SK-N-SH (cell line): ENCODE measurements around the gene HLA-DMA. TPM values are rescaled to one million over a fixed set of nuclear protein-coding genes. Genes with fewer than 3 reads are reported as not detected.

Experiments used
- CTCF ChIA-PET: fragments of 300-600, 350-600 bp; formaldehyde crosslinking; extraction: SDS; loops from one replicate; lab custom pipeline; 2021; lab: Yijun Ruan, JAX
- POLR2A ChIA-PET: fragments of 350-600 bp; sonication (Branson Sonifier 250); formaldehyde crosslinking; extraction: SDS; loops from one replicate; lab custom pipeline; 2020; ENCODE audit warnings: antibody characterized with exemption, inconsistent platforms; lab: Yijun Ruan, JAX
- DNase-seq: peaks from one replicate; pipeline ENCODE4 v3.0.0; 2012
- H2AFZ ChIP-seq: fragments of 200-600 bp; sonication (generic); 2 replicates; pipeline ENCODE4 v1.8.1; 2016; ENCODE audit warnings: antibody characterized with exemption, mild to moderate bottlenecking, low read depth
- H3F3A ChIP-seq: fragments of 200-600 bp; sonication (generic); replicated peaks from 2 replicates; pipeline ENCODE3; 2016; ENCODE audit warnings: antibody characterized with exemption, mild to moderate bottlenecking; ENCODE audit not compliant: insufficient read depth
- H3K27ac ChIP-seq, 2 experiments: fragments of 200-500 bp in 1 of 2; fragments of 200-600 bp in 1 of 2; sonication (Bioruptor generic) in 1 of 2; sonication (generic), shearing (Covaris generic) in 1 of 2; 2 replicates each; pipeline versions ENCODE4 v1.5.1 to v1.6.1; 2014 to 2016; ENCODE audit warnings: low read depth in 2 of 2, inconsistent platforms in 1 of 2, low read length in 1 of 2, mild to moderate bottlenecking in 1 of 2, mixed read lengths in 1 of 2
- H3K27me3 ChIP-seq: fragments of 200-600 bp; sonication (generic), shearing (Covaris generic); 2 replicates; pipeline ENCODE4 v1.6.1; 2016; ENCODE audit warnings: mixed run types; ENCODE audit not compliant: insufficient read depth
- H3K36me3 ChIP-seq, 2 experiments: fragments of 200-500 bp in 1 of 2; fragments of 200-600 bp in 1 of 2; sonication (Bioruptor generic) in 1 of 2; sonication (generic) in 1 of 2; replicated peaks in 1 of 2; 2 replicates each; pipeline versions ENCODE3 to v1.5.1; 2014 to 2016; ENCODE audit warnings: low read length in 1 of 2, mild to moderate bottlenecking in 1 of 2; ENCODE audit not compliant: insufficient read depth in 2 of 2, control insufficient read depth in 1 of 2
- H3K4me1 ChIP-seq, 2 experiments: fragments of 200-500 bp in 1 of 2; fragments of 200-600 bp in 1 of 2; sonication (Bioruptor generic) in 1 of 2; sonication (generic), shearing (Covaris generic) in 1 of 2; 2 replicates each; pipeline versions ENCODE4 v1.5.1 to v1.6.1; 2014 to 2016; ENCODE audit warnings: low read depth in 1 of 2, low read length in 1 of 2, mixed run types in 1 of 2; ENCODE audit not compliant: insufficient read depth in 2 of 2, control insufficient read depth in 1 of 2
- H3K4me2 ChIP-seq: fragments of 200-600 bp; sonication (generic), shearing (Covaris generic); 2 replicates; pipeline ENCODE4 v1.6.1; 2017; ENCODE audit warnings: mixed run types
- H3K4me3 ChIP-seq, 2 experiments: fragments of 200-500 bp in 1 of 2; fragments of 200-600 bp in 1 of 2; sonication (Bioruptor generic) in 1 of 2; sonication (generic), shearing (Covaris generic) in 1 of 2; 2 replicates each; pipeline versions ENCODE4 v1.5.1 to v1.8.1; 2014 to 2016; ENCODE audit warnings: low read depth in 2 of 2, inconsistent platforms in 1 of 2, low read length in 1 of 2, mild to moderate bottlenecking in 1 of 2, mixed read lengths in 1 of 2, moderate library complexity in 1 of 2
- H3K79me2 ChIP-seq: fragments of 200-600 bp; sonication (generic); 2 replicates; pipeline ENCODE4 v1.8.1; 2017; ENCODE audit warnings: mild to moderate bottlenecking; ENCODE audit not compliant: insufficient read depth
- H3K9ac ChIP-seq: fragments of 200-600 bp; sonication (generic); 2 replicates; pipeline ENCODE4 v1.6.1; 2017; ENCODE audit warnings: mixed run types
- H3K9me2 ChIP-seq: fragments of 200-600 bp; sonication (generic); 2 replicates; pipeline ENCODE4 v1.6.1; 2017; ENCODE audit warnings: mixed run types
- H3K9me3 ChIP-seq: fragments of 200-600 bp; sonication (generic); 2 replicates; pipeline ENCODE4 v1.6.1; 2017; ENCODE audit warnings: mixed run types, mild to moderate bottlenecking, moderate library complexity
- H4K20me1 ChIP-seq: fragments of 200-600 bp; sonication (generic); 2 replicates; pipeline ENCODE4 v1.6.1; 2017; ENCODE audit warnings: mild to moderate bottlenecking, mixed run types; ENCODE audit not compliant: insufficient read depth
- CTCF ChIP-seq: fragments of 200-600 bp; sonication (generic); IDR thresholded peaks from 2 replicates; pipeline ENCODE4 v1.6.1; 2017; ENCODE audit warnings: antibody characterized with exemption, mild to moderate bottlenecking, moderate library complexity
- MXI1 ChIP-seq: IDR thresholded peaks from 2 replicates; pipeline ENCODE4 v1.6.1; 2012; ENCODE audit warnings: mild to moderate bottlenecking, low read depth, low read length, improper control_type of control experiment
- NRF1 ChIP-seq: IDR thresholded peaks from 2 replicates; pipeline ENCODE4 v1.6.1; 2012; ENCODE audit warnings: low read depth, mild to moderate bottlenecking, low read length
- POLR2AphosphoS5 ChIP-seq: IDR thresholded peaks from 2 replicates; pipeline ENCODE4 v1.6.1; 2012; ENCODE audit warnings: low read depth, low read length
- RAD21 ChIP-seq: IDR thresholded peaks from 2 replicates; pipeline ENCODE4 v1.6.1; 2012; ENCODE audit warnings: mild to moderate bottlenecking, low read length
- RCOR1 ChIP-seq: fragments of 150-350 bp; IDR thresholded peaks from 2 replicates; pipeline ENCODE4 v1.6.1; 2017; ENCODE audit warnings: antibody characterized with exemption, low read length
- RFX5 ChIP-seq: IDR thresholded peaks from 2 replicates; pipeline ENCODE4 v1.6.1; 2012; ENCODE audit warnings: mild to moderate bottlenecking, improper control_type of control experiment, low read length
- SMC3 ChIP-seq: IDR thresholded peaks from 2 replicates; pipeline ENCODE4 v1.6.1; 2012; ENCODE audit warnings: low read depth, low read length, improper control_type of control experiment
- TCF12 ChIP-seq: IDR thresholded peaks from 2 replicates; pipeline ENCODE4 v1.4.0; 2012
- TEAD4 ChIP-seq: IDR thresholded peaks from 2 replicates; pipeline ENCODE4 v1.4.0; 2012; ENCODE audit warnings: mild to moderate bottlenecking, borderline replicate concordance; ENCODE audit not compliant: insufficient read depth
- YY1 ChIP-seq: IDR thresholded peaks from 2 replicates; pipeline ENCODE4 v1.4.0; 2012; ENCODE audit warnings: low read depth, mild to moderate bottlenecking
- ZBTB33 ChIP-seq: IDR thresholded peaks from 2 replicates; pipeline ENCODE4 v1.4.0; 2012; ENCODE audit warnings: low read depth, borderline replicate concordance
- WGBS: methylation state at CpG from one replicate; pipeline ENCODE4 v1.1.6; 2017; ENCODE audit warnings: low lambda C conversion rate; 5-methylcytosine and 5-hydroxymethylcytosine counted together
- polyA plus RNA-seq, 3 experiments: library from polyadenylated mRNA; depleted of rRNA; stranded (reverse); fragments of >200 nt; gene quantifications; 2 replicates each; pipeline ENCODE4 v1.2.3, GENCODE V29; 2012
- TF ChIP-seq, protein P1 (sequence below): IDR thresholded peaks from 2 replicates; pipeline ENCODE4 v1.6.1; 2012; ENCODE audit warnings: mild to moderate bottlenecking, low read depth, low read length, moderate library complexity
- TF ChIP-seq, protein P2 (sequence below): fragments of 150-350 bp; IDR thresholded peaks from 2 replicates; pipeline ENCODE4 v1.6.1; 2017; ENCODE audit warnings: antibody characterized with exemption, low read length, low read depth, borderline replicate concordance

The HLA-DMA gene
- polyA plus RNA-seq, 1 of the 3 experiments (the other 2 are of a cell fraction), result 1.2 TPM

GRCh38 chr6:32933661-32934085 lies 19.2 kb downstream of the HLA-DMA start:
- no peak overlapping the region for H3K27ac ChIP-seq
- H3K4me1 ChIP-seq, result no peaks in the 10 kb centered on the region
- H2AFZ ChIP-seq, result no peak overlapping the region
- H3K4me2 ChIP-seq, result no peak overlapping the region
- H3K9me2 ChIP-seq, result no peaks in the 10 kb centered on the region
- peak; percentile 66 for DNase-seq
- peaks cover 34% of the 10 kb centered on the region; the same call in 1 of the 2 replicates for H3K27me3 ChIP-seq
- 0% methylated on average over 3 of the region's 3 CpGs for WGBS
- ChIA-PET POLR2A (interaction anchor here (1.1 to 1.7 kb wide), 3 partner anchors 38 to 241 kb away, joined by 3 to 9 read pairs (median 7); no protein-coding TSS in a partner anchor), CTCF (interaction anchor here (0.6 to 15.2 kb wide), 40 partner anchors 8 to 316 kb away, joined by 3 to 391 read pairs (median 6); partner anchors contain the start of genes BRD2, HLA-DMA, HLA-DMB and TAP2)
- H3K79me2 ChIP-seq, result no peaks in the 10 kb centered on the region
- TF ChIP-seq, protein P1, sequence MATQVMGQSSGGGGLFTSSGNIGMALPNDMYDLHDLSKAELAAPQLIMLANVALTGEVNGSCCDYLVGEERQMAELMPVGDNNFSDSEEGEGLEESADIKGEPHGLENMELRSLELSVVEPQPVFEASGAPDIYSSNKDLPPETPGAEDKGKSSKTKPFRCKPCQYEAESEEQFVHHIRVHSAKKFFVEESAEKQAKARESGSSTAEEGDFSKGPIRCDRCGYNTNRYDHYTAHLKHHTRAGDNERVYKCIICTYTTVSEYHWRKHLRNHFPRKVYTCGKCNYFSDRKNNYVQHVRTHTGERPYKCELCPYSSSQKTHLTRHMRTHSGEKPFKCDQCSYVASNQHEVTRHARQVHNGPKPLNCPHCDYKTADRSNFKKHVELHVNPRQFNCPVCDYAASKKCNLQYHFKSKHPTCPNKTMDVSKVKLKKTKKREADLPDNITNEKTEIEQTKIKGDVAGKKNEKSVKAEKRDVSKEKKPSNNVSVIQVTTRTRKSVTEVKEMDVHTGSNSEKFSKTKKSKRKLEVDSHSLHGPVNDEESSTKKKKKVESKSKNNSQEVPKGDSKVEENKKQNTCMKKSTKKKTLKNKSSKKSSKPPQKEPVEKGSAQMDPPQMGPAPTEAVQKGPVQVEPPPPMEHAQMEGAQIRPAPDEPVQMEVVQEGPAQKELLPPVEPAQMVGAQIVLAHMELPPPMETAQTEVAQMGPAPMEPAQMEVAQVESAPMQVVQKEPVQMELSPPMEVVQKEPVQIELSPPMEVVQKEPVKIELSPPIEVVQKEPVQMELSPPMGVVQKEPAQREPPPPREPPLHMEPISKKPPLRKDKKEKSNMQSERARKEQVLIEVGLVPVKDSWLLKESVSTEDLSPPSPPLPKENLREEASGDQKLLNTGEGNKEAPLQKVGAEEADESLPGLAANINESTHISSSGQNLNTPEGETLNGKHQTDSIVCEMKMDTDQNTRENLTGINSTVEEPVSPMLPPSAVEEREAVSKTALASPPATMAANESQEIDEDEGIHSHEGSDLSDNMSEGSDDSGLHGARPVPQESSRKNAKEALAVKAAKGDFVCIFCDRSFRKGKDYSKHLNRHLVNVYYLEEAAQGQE, result no peak
- TF ChIP-seq CTCF, result peak; percentile 86
- TF ChIP-seq YY1, result no peak
- TF ChIP-seq RAD21, result peak; percentile 76
- peak; percentile 20; the same call in 1 of the 2 replicates for TF ChIP-seq NRF1
- TF ChIP-seq SMC3, result peak; percentile 87
- 0 out of 2 replicates have a peak, but pooled peaks have one; percentile 14 for TF ChIP-seq RCOR1
- TF ChIP-seq RFX5, result peak; percentile 66; the same call in 1 of the 2 replicates
- TF ChIP-seq TEAD4, result no peak
- H3K9me3 ChIP-seq, result no peaks in the 10 kb centered on the region
- H4K20me1 ChIP-seq, result no peaks in the 10 kb centered on the region
- peak overlapping the region in 1 of 2 experiments; percentile 27; a peak in 1 of 4 replicates for H3K4me3 ChIP-seq
- no peaks in the 10 kb centered on the region for H3F3A ChIP-seq
- H3K9ac ChIP-seq, result no peak overlapping the region
- H3K36me3 ChIP-seq, result no peaks in the 10 kb centered on the region

DNA sequence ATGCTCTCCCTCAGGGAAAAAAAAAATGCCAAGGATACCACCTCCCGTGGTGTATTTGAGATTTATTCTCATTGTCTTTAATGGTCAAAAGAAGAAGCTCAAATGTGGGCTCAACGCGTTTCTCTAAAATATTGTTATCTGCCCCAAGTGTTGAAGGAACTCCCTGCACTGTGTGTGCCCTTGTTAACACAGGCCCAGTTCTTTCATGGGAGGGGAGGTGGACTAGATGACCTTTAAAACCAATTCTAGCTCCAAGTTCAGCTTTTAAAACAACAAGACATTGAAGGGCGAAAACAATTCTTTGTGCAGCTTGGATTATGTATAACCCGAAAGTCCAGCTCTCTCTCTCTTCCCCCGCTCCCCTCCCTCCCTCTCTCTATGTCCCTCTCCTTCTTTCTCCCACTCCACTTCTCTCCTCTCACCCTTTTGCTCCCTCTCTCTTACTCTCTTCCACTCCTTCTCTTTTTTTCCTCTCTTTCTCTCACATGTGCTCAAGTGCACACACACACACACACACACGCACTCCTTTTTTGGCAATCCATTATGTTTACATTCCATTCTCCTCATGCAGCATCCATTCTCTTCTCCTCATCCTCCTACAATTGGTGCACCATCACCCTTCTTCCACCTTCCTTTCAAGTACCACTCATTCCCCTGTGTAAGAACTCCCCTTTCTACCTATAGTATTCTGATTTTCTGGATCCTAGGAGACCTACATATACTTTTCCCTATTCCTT lies 20.6 kb downstream of the HLA-DMA start:
- ChIA-PET POLR2A (interaction anchor here (0.6 kb wide), 1 partner anchor 40 kb away, joined by 3 read pairs; no protein-coding TSS in a partner anchor), CTCF (interaction anchor here (1.1 to 15.2 kb wide), 11 partner anchors 8 to 65 kb away, joined by 6 to 391 read pairs (median 19); partner anchors contain the start of genes BRD2, HLA-DMA and HLA-DMB)
- Histone ChIP-seq H3K27ac (no peak overlapping the region), H3K79me2 (no peaks in the 10 kb centered on the region), H3K4me1 (no peaks in the 10 kb centered on the region), H3F3A (no peaks in the 10 kb centered on the region), H3K9me2 (no peaks in the 10 kb centered on the region), H3K27me3 (peaks cover 25% of the 10 kb centered on the region; the same call in 1 of the 2 replicates), H3K9ac (no peak overlapping the region), H3K4me3 (no peak overlapping the region), H2AFZ (no peak overlapping the region), H3K9me3 (no peaks in the 10 kb centered on the region), H3K36me3 (no peaks in the 10 kb centered on the region), H3K4me2 (no peak overlapping the region), H4K20me1 (no peaks in the 10 kb centered on the region)
- DNase-seq, result no peak
- WGBS, result 47% methylated on average over 7 of the region's 7 CpGs
- no peak for TF ChIP-seq TCF12
- TF ChIP-seq POLR2AphosphoS5, result no peak
- no peak for TF ChIP-seq MXI1
- TF ChIP-seq, protein P2, sequence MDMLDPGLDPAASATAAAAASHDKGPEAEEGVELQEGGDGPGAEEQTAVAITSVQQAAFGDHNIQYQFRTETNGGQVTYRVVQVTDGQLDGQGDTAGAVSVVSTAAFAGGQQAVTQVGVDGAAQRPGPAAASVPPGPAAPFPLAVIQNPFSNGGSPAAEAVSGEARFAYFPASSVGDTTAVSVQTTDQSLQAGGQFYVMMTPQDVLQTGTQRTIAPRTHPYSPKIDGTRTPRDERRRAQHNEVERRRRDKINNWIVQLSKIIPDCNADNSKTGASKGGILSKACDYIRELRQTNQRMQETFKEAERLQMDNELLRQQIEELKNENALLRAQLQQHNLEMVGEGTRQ, result no peak
- no peak for TF ChIP-seq ZBTB33
